Keratinocyte (primary cell): ENCODE results near the gene EEF2. TPM values are rescaled to one million over a fixed set of nuclear protein-coding genes. Genes with fewer than 3 reads are reported as not detected.
"Not testable (repeated sequence)": the region's sequence is repeated elsewhere in the genome, so short reads cannot be mapped to it uniquely, and the experiment has no call there.

Experiments
- DNase-seq: peaks from one replicate; pipeline ENCODE4 v3.0.0-alpha.2; 2011; ENCODE audit warnings: low read depth, missing footprints, low spot score
- FAIRE-seq: peaks from 2 replicates; lab custom pipeline; 2011; peaks lifted over from hg19 to GRCh38; lab: Jason Lieb, UNC
- H2AFZ ChIP-seq: 2 replicates; pipeline ENCODE4 v1.6.0; 2012; ENCODE audit warnings: low read length, control low read depth, inconsistent platforms; ENCODE audit not compliant: control insufficient read depth
- H3K27ac ChIP-seq: 2 replicates; pipeline ENCODE4 v1.5.1; 2011; ENCODE audit warnings: low read length; ENCODE audit not compliant: control insufficient read depth, insufficient read depth
- H3K27me3 ChIP-seq: 3 replicates; pipeline ENCODE4 v1.6.0; 2011; ENCODE audit warnings: low read length; ENCODE audit not compliant: control insufficient read depth, insufficient read depth; ENCODE audit errors: extremely low read depth
- H3K36me3 ChIP-seq, 2 experiments: 2 replicates in 1 of 2; 3 replicates in 1 of 2; pipeline ENCODE4 v1.5.1; 2011; ENCODE audit warnings: low read length in 2 of 2, mild to moderate bottlenecking in 1 of 2; ENCODE audit not compliant: control insufficient read depth in 2 of 2, insufficient read depth in 2 of 2; ENCODE audit errors: extremely low read depth in 1 of 2
- H3K4me1 ChIP-seq: 3 replicates; pipeline ENCODE4 v1.5.1; 2011; ENCODE audit warnings: low read length; ENCODE audit not compliant: control insufficient read depth, insufficient read depth; ENCODE audit errors: extremely low read depth
- H3K4me2 ChIP-seq: 3 replicates; pipeline ENCODE4 v1.6.0; 2011; ENCODE audit warnings: low read depth, low read length; ENCODE audit not compliant: control insufficient read depth, insufficient read depth; ENCODE audit errors: extremely low read depth
- H3K4me3 ChIP-seq, 3 experiments: fragments of 200-600 bp in 1 of 3; sonication (generic) in 1 of 3; 2 replicates in 2 of 3; 3 replicates in 1 of 3; pipeline ENCODE4 v1.5.1; 2011 to 2016; ENCODE audit warnings: low read length in 3 of 3, mild to moderate bottlenecking in 3 of 3, control low read depth in 2 of 3, inconsistent platforms in 1 of 3, low read depth in 1 of 3, mixed read lengths in 1 of 3, mixed run types in 1 of 3, moderate library complexity in 1 of 3; ENCODE audit not compliant: control insufficient read depth in 2 of 3, insufficient read depth in 2 of 3; ENCODE audit errors: extremely low read depth in 1 of 3
- H3K79me2 ChIP-seq: 2 replicates; pipeline ENCODE4 v1.6.0; 2012; ENCODE audit warnings: low read length; ENCODE audit not compliant: control insufficient read depth, insufficient read depth
- H3K9ac ChIP-seq: 3 replicates; pipeline ENCODE4 v1.6.0; 2011; ENCODE audit warnings: low read length; ENCODE audit not compliant: control insufficient read depth, insufficient read depth; ENCODE audit errors: extremely low read depth
- H3K9me1 ChIP-seq: 3 replicates; pipeline ENCODE4 v1.6.0; 2011; ENCODE audit warnings: low read length; ENCODE audit not compliant: control insufficient read depth, insufficient read depth; ENCODE audit errors: extremely low read depth
- H3K9me3 ChIP-seq: 2 replicates; pipeline ENCODE4 v1.5.1; 2012; ENCODE audit warnings: low read depth, low read length; ENCODE audit not compliant: control insufficient read depth
- H4K20me1 ChIP-seq: 3 replicates; pipeline ENCODE4 v1.6.0; 2011; ENCODE audit warnings: low read length; ENCODE audit not compliant: control insufficient read depth, insufficient read depth; ENCODE audit errors: extremely low read depth
- EZH2 ChIP-seq: IDR thresholded peaks from one replicate; pipeline ENCODE4 v1.6.1; 2012; ENCODE audit warnings: inconsistent platforms, mild to moderate bottlenecking, low read length, moderate library complexity
- dilution Hi-C: fragments of 300-500 bp; cut with MboI; formaldehyde crosslinking; loops from one replicate; pipeline ENCODE4 v1.7.0; 2020; ENCODE audit warnings: low sequenced_read_pairs; ENCODE audit not compliant: extremely low pct_ligation_motif_present
- polyA plus RNA-seq, 5 experiments: library from polyadenylated mRNA; depleted of rRNA in 3 of 5; stranded (reverse) in 3 of 5; stranded (forward) in 1 of 5; unstranded in 1 of 5; fragments of >200 nt; gene quantifications; 1 replicate in 1 of 5; 2 replicates in 3 of 5; 3 replicates in 1 of 5; pipeline versions ENCODE4 v1.2.1 to v1.2.3, GENCODE V29; 2011 to 2012; ENCODE audit warnings: missing spikeins in 2 of 5, low read depth in 1 of 5, low replicate concordance in 1 of 5
- TF ChIP-seq, protein P1 (sequence below), 3 experiments: IDR thresholded peaks in 1 of 3; conservative IDR thresholded peaks in 1 of 3; optimal IDR thresholded peaks in 1 of 3; 2 replicates in 2 of 3; 3 replicates in 1 of 3; pipeline versions ENCODE3 to v1.5.1; 2011; ENCODE audit warnings: low read length in 3 of 3, mild to moderate bottlenecking in 3 of 3, moderate library complexity in 2 of 3, control low read depth in 1 of 3, inconsistent platforms in 1 of 3; ENCODE audit not compliant: insufficient read depth in 2 of 3; ENCODE audit errors: extremely low read depth in 1 of 3

The EEF2 gene
- polyA plus RNA-seq, 1 donor (not counting 4 experiments of a cell fraction or from before 2014, with no cell fraction given): 1,193 TPM

GRCh38 chr19:3955688-3956087 is 29.6 kb downstream of the EEF2 start:
- Histone ChIP-seq H3K9me3 (no peaks in the 10 kb centered on the region), H3K27me3 (no peaks in the 10 kb centered on the region), H3K36me3 (peaks cover 6 to 13% of the 10 kb centered on the region in 2 experiments), H3K79me2 (peaks cover 5% of the 10 kb centered on the region), H4K20me1 (peaks cover 3% of the 10 kb centered on the region), H2AFZ (no peak overlapping the region), H3K4me1 (no peaks in the 10 kb centered on the region), H3K9ac (no peak overlapping the region), H3K4me2 (no peak overlapping the region), H3K27ac (no peak overlapping the region), H3K4me3 (no peak overlapping the region), H3K9me1 (no peaks in the 10 kb centered on the region)
- FAIRE-seq: no peak
- DNase-seq: no peak
- dilution Hi-C loops: no loop called here
- TF ChIP-seq EZH2: no peak
- TF ChIP-seq, protein P1, sequence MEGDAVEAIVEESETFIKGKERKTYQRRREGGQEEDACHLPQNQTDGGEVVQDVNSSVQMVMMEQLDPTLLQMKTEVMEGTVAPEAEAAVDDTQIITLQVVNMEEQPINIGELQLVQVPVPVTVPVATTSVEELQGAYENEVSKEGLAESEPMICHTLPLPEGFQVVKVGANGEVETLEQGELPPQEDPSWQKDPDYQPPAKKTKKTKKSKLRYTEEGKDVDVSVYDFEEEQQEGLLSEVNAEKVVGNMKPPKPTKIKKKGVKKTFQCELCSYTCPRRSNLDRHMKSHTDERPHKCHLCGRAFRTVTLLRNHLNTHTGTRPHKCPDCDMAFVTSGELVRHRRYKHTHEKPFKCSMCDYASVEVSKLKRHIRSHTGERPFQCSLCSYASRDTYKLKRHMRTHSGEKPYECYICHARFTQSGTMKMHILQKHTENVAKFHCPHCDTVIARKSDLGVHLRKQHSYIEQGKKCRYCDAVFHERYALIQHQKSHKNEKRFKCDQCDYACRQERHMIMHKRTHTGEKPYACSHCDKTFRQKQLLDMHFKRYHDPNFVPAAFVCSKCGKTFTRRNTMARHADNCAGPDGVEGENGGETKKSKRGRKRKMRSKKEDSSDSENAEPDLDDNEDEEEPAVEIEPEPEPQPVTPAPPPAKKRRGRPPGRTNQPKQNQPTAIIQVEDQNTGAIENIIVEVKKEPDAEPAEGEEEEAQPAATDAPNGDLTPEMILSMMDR (optimal IDR thresholded peaks at IDR 0.05 in 1 of 3, IDR thresholded peaks at IDR 0.05 in 1 of 3, conservative IDR thresholded peaks at IDR 0.05 in 1 of 3; ENCODE audit: extremely low read depth in 1 of 3, insufficient read depth in 2 of 3, low read length in 3 of 3): no peak

GRCh38 chr19:3955276-3955675 is 30.0 kb downstream of the EEF2 start:
- H3K27ac ChIP-seq, H3K4me2 ChIP-seq, H3K9me3 ChIP-seq, H3K4me1 ChIP-seq, H2AFZ ChIP-seq, H4K20me1 ChIP-seq, H3K79me2 ChIP-seq, DNase-seq, dilution Hi-C loops, H3K4me3 ChIP-seq, H3K9ac ChIP-seq, FAIRE-seq, H3K27me3 ChIP-seq, H3K9me1 ChIP-seq: not testable (repeated sequence)
- peaks cover 6 to 12% of the 10 kb centered on the region in 2 experiments for H3K36me3 ChIP-seq

- Histone ChIP-seq H3K4me1 (no peaks in the 10 kb centered on the region), H4K20me1 (peaks cover 3% of the 10 kb centered on the region), H3K4me3 (no peak overlapping the region), H3K9me1 (no peaks in the 10 kb centered on the region), H3K4me2 (no peak overlapping the region), H2AFZ (no peak overlapping the region), H3K27me3 (no peaks in the 10 kb centered on the region), H3K9me3 (no peaks in the 10 kb centered on the region), H3K9ac (no peak overlapping the region), H3K27ac (no peak overlapping the region), H3K79me2 (peaks cover 5% of the 10 kb centered on the region), H3K36me3 (peaks cover 6 to 11% of the 10 kb centered on the region in 2 experiments)
- FAIRE-seq (no peak), DNase-seq (no peak)
- dilution Hi-C loops: no loop called here
- TF ChIP-seq, protein P1 (optimal IDR thresholded peaks at IDR 0.05 in 1 of 3, IDR thresholded peaks at IDR 0.05 in 1 of 3, conservative IDR thresholded peaks at IDR 0.05 in 1 of 3; ENCODE audit: extremely low read depth in 1 of 3, insufficient read depth in 2 of 3, low read length in 3 of 3): no peak
- no peak for TF ChIP-seq EZH2
Observed at GRCh38 chr19:3954107-3954506, 31.2 kb downstream of the EEF2 start.

DNA sequence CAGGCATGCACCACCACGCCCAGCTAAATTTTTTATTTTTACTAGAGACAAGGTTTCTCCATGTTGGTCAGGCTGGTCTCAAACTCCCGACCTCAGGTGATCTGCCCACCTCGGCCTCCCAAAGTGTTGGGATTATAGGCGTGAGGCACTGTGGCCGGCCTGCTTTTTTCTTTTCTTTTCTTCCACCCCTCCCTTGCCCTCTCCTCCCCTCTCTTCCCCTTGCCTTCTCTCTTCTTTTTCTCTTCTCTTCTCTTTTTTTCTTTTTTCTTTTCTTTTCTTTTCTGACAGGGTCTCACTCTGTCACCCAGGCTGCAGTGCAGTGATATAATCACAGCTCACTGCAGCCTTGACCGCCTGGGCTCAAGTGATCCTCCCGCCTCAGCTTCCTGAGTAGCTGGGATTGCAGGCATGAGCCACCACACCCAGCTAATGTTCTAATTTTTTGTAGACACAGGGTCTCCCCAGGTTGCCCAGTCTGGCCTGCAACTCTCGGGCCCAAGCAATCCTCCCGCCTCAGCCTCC is 32.4 kb downstream of the EEF2 start:
- H3K4me1 ChIP-seq, H3K9me3 ChIP-seq, FAIRE-seq: not testable (repeated sequence)

More for the DNA sequence above, 32.4 kb downstream of the EEF2 start:
- H3K79me2 ChIP-seq, H3K4me3 ChIP-seq, H2AFZ ChIP-seq, dilution Hi-C loops, H3K9ac ChIP-seq, H4K20me1 ChIP-seq, H3K27me3 ChIP-seq, DNase-seq, H3K27ac ChIP-seq, H3K4me2 ChIP-seq, H3K36me3 ChIP-seq, H3K9me1 ChIP-seq: not testable (repeated sequence)
